ENCODE results near the gene S100A2. TPM values are rescaled to one million over a fixed set of nuclear protein-coding genes. Genes with fewer than 3 reads are reported as not detected.

The S100A2 gene
- total and polyA plus RNA-seq, 2 of the 8 experiments (the other 6 are each of a cell fraction or from before 2014, with no cell fraction given) = 0.86 TPM; not detected in 1

GRCh38 chr1:153572569-153573015 lies 6.9 kb upstream of the S100A2 start:
- no peak overlapping the region for H3K14ac ChIP-seq (ENCODE audit: insufficient read length)
- H4K20me1 ChIP-seq (replicated peaks in 1 of 2; ENCODE audit: control insufficient read depth in 1 of 2, insufficient read depth in 2 of 2, low read length in 2 of 2) = no peaks in the 10 kb centered on the region
- FAIRE-seq (no peak), DNase-seq (ENCODE audit: low read depth in 1 of 2, low spot score in 2 of 2) (peak in 1 of 2 experiments; percentile 43)
- no peak overlapping the region for H2BK20ac ChIP-seq (ENCODE audit: low read length)
- no peaks in the 10 kb centered on the region for H3K79me2 ChIP-seq (ENCODE audit: control insufficient read depth in 1 of 2, insufficient read depth in 2 of 2, low read length in 2 of 2)
- H3K4me3 ChIP-seq (ENCODE audit: extremely low read depth in 1 of 4, insufficient read depth in 2 of 4, low read depth in 3 of 4, low read length in 4 of 4) = no peak overlapping the region
- H3K56ac ChIP-seq (replicated peaks; ENCODE audit: insufficient read length, low read depth, low read length) = no peak overlapping the region
- ChIA-PET CTCF (ENCODE audit: partially characterized antibody) (interaction anchor here (0.7 to 7.5 kb wide), 29 partner anchors 9 to 772 kb away, joined by 3 to 224 read pairs (median 5); partner anchors contain the start of genes CHTOP, S100A1, S100A13 and S100A14), POLR2A (ENCODE audit: partially characterized antibody) (interaction anchor here (0.7 to 2.3 kb wide), 9 partner anchors 14 to 68 kb away, joined by 3 to 19 read pairs (median 4); partner anchors contain the start of genes CHTOP, S100A13, S100A16 and S100A6)
- H4K8ac ChIP-seq (ENCODE audit: extremely low read depth, insufficient read depth, low read length) = no peak overlapping the region
- H3K79me1 ChIP-seq (ENCODE audit: low read depth, low read length) = no peaks in the 10 kb centered on the region
- H4K5ac ChIP-seq (ENCODE audit: insufficient read length, low read depth, low read length) = no peak overlapping the region
- H3K9me3 ChIP-seq (ENCODE audit: insufficient read depth in 2 of 2, low read depth in 1 of 2, low read length in 1 of 2) = peaks cover 0 to 10% of the 10 kb centered on the region in 2 experiments; a peak in 1 of 4 replicates
- no peaks in the 10 kb centered on the region for H3K36me3 ChIP-seq (ENCODE audit: control insufficient read depth in 2 of 4, insufficient read depth in 4 of 4, low read length in 3 of 4)
- no peak overlapping the region for H2BK120ac ChIP-seq (replicated peaks; ENCODE audit: low read depth, low read length)
- H2BK5ac ChIP-seq (ENCODE audit: low read depth, low read length) = no peak overlapping the region
- H3K4me1 ChIP-seq (replicated peaks in 1 of 4; ENCODE audit: control insufficient read depth in 3 of 4, insufficient read depth in 4 of 4, low read length in 3 of 4) = peaks cover 4 to 8% (median 7%) of the 10 kb centered on the region in 4 experiments; a peak in 6 of 7 replicates
- H3K23ac ChIP-seq (ENCODE audit: insufficient read length) = no peak overlapping the region
- 58% methylated on average over 3 of the region's 3 CpGs; no CpG with 5 or more reads in 1 of the 2 experiments for WGBS, 2 experiments (ENCODE audit: extremely low coverage in 1 of 2, insufficient coverage in 1 of 2, insufficient read length in 1 of 2, insufficient replicate concordance in 2 of 2, low coverage in 1 of 2, low lambda C conversion rate in 2 of 2, missing lambda C conversion rate in 1 of 2)
- H2BK15ac ChIP-seq (ENCODE audit: low read length) = no peak overlapping the region
- peaks cover 2% of the 10 kb centered on the region for H3K23me2 ChIP-seq (ENCODE audit: low read depth, low read length)
- H2BK12ac ChIP-seq (ENCODE audit: low read depth, low read length) = no peak overlapping the region
- no peak overlapping the region for H3K18ac ChIP-seq (ENCODE audit: extremely low read depth, low read length)
- 0 out of 7 replicates have a peak, but pooled peaks cover 0 to 4% (median 0%) of the 10 kb centered on the region in 4 experiments for H3K27me3 ChIP-seq (replicated peaks in 1 of 4; ENCODE audit: control insufficient read depth in 3 of 4, extremely low read depth in 1 of 4, insufficient read depth in 3 of 4, low read length in 3 of 4)
- no peak overlapping the region for H4K91ac ChIP-seq (replicated peaks; ENCODE audit: insufficient read length, low read length)
- no peak overlapping the region for H3K4ac ChIP-seq (replicated peaks; ENCODE audit: insufficient read length, low read depth, low read length)
- H2AFZ ChIP-seq (ENCODE audit: low read length) = no peak overlapping the region
- H3K27ac ChIP-seq (ENCODE audit: low read depth, low read length) = no peak overlapping the region
- TF ChIP-seq RAD21 (IDR thresholded peaks at IDR 0.05 in 1 of 2, conservative IDR thresholded peaks at IDR 0.05 in 1 of 2; ENCODE audit: low read depth in 2 of 2, low read length in 2 of 2) = peak; percentile 93 to 97
- no peak for TF ChIP-seq TBP (IDR thresholded peaks at IDR 0.05; ENCODE audit: low read depth, low read length)
- no peak for TF ChIP-seq GABPA (IDR thresholded peaks at IDR 0.05; ENCODE audit: borderline replicate concordance, insufficient read depth, low read length)
- TF ChIP-seq CTCF (IDR thresholded peaks at IDR 0.05; ENCODE audit: control extremely low read depth in 1 of 3, insufficient read depth in 1 of 3, low read depth in 1 of 3, low read length in 3 of 3) = peak; percentile 91 to 95 (median 92)
- TF ChIP-seq PHF8 (conservative IDR thresholded peaks at IDR 0.05; ENCODE audit: low read depth, low read length) = no peak
- no peak overlapping the region for H3K9ac ChIP-seq (replicated peaks in 1 of 4; ENCODE audit: extremely low read depth in 1 of 4, low read depth in 3 of 4, low read length in 3 of 4)
- no peak overlapping the region for H2AK5ac ChIP-seq (ENCODE audit: low read depth, low read length)
- no peak overlapping the region for H3K4me2 ChIP-seq (ENCODE audit: insufficient read depth in 1 of 2, low read depth in 2 of 2, low read length in 2 of 2)
